MM.1S (cell line): ENCODE measurements around the gene CHRNE.
"Not testable (repeated sequence)": the region's sequence is repeated elsewhere in the genome, so short reads cannot be mapped to it uniquely, and the experiment has no call there.

Source experiments
- EZH2 ChIP-seq: fragments of 300-600 bp; sonication (generic); optimal IDR thresholded peaks from 2 replicates; pipeline ENCODE3; 2017; ENCODE audit warnings: low read depth, mild to moderate bottlenecking, antibody characterized with exemption, low read length, mixed read lengths
- TF ChIP-seq, protein P1 (sequence below): fragments of 300-600 bp; sonication (generic); IDR thresholded peaks from 2 replicates; pipeline ENCODE4 v1.5.1; 2016; ENCODE audit warnings: antibody characterized with exemption, low read length, mixed read lengths

DNA sequence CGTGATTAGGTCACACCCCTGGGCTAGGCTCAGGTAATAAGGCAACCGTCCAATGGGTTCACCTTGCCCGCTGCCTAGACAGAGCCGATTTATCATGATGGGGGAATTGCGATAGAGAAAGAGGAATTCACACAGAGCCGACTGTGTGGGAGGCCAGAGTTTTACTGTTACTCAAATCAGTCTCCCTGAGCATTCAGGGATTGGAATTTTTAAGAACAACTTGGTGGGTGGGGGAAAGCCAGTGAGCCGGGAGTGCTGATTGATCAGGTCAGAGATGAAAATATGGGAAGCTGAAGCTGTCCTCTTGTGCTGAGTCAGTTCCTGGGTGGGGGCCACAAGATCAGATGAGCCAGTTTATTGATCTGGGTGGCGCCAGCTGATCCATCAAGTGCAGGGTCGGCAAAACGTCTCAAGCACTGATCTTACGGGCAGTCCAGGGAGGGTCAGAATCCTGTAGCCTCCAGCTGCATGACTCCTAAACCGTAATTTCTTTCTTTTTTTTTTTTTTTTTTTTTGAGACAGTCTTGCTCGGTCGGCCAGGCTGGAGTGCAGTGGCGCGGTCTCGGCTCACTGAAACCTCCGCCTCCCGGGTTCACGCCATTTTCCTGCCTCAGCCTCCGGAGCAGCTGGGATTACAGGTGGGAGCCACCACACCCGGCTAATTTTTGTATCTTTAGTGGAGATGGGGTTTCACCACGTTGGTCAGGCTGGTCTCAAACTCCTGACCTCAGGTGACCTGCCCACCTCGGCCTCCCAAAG, 23.9 kb upstream of the CHRNE start:
- TF ChIP-seq, protein P1, sequence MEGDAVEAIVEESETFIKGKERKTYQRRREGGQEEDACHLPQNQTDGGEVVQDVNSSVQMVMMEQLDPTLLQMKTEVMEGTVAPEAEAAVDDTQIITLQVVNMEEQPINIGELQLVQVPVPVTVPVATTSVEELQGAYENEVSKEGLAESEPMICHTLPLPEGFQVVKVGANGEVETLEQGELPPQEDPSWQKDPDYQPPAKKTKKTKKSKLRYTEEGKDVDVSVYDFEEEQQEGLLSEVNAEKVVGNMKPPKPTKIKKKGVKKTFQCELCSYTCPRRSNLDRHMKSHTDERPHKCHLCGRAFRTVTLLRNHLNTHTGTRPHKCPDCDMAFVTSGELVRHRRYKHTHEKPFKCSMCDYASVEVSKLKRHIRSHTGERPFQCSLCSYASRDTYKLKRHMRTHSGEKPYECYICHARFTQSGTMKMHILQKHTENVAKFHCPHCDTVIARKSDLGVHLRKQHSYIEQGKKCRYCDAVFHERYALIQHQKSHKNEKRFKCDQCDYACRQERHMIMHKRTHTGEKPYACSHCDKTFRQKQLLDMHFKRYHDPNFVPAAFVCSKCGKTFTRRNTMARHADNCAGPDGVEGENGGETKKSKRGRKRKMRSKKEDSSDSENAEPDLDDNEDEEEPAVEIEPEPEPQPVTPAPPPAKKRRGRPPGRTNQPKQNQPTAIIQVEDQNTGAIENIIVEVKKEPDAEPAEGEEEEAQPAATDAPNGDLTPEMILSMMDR, result not testable (repeated sequence)
- not testable (repeated sequence) for TF ChIP-seq EZH2
